Endothelial cell of umbilical vein (primary cell): ENCODE measurements around the gene BTBD17. TPM values are rescaled to one million over a fixed set of nuclear protein-coding genes. Genes with fewer than 3 reads are reported as not detected.

ENCODE experiments used
- Bru-seq: library from RNA; stranded (reverse); fragments of 400-500 nt; gene quantifications from one replicate; lab custom pipeline; 2021; lab: Mats Ljungman, UMichigan
- BruChase-seq, 2 experiments: library from RNA; stranded (reverse); fragments of 400-500 nt; gene quantifications; one replicate each; lab custom pipeline; 2021; lab: Mats Ljungman, UMichigan
- BruUV-seq: library from RNA; stranded (reverse); fragments of 400-500 nt; replicated peaks from 2 replicates; lab custom pipeline; 2021; lab: Mats Ljungman, UMichigan
- CTCF ChIA-PET: fragments of 300-600, 350-600 bp; sonication (Branson Sonifier 250); formaldehyde crosslinking; loops from one replicate; lab custom pipeline; 2021; ENCODE audit warnings: antibody characterized with exemption, inconsistent platforms; lab: Charles Lee
- POLR2A ChIA-PET: fragments of 300-600, 350-600 bp; sonication (Branson Sonifier 250); formaldehyde crosslinking; loops from one replicate; lab custom pipeline; 2021; ENCODE audit warnings: antibody characterized with exemption, inconsistent platforms; lab: Charles Lee
- DNase-seq: peaks from one replicate; pipeline ENCODE4 v3.0.0-alpha.2; 2011; ENCODE audit warnings: low read depth, low spot score
- FAIRE-seq: peaks from 2 replicates; lab custom pipeline; 2011; peaks lifted over from hg19 to GRCh38; lab: Jason Lieb, UNC
- H2AFZ ChIP-seq: 2 replicates; pipeline ENCODE4 v1.6.0; 2012; ENCODE audit warnings: low read depth, low read length, control low read depth, inconsistent platforms
- H3K27ac ChIP-seq: 2 replicates; pipeline ENCODE4 v1.5.1; 2011; ENCODE audit warnings: low read depth, mild to moderate bottlenecking, control low read depth, low read length, moderate library complexity; ENCODE audit not compliant: insufficient read depth
- H3K27me3 ChIP-seq, 2 experiments: 2 replicates each; pipeline versions ENCODE4 v1.6.0 to v1.6.1; 2011; ENCODE audit warnings: low read length in 2 of 2, mixed read lengths in 1 of 2; ENCODE audit not compliant: control insufficient read depth in 2 of 2, insufficient read depth in 2 of 2
- H3K36me3 ChIP-seq, 2 experiments: 2 replicates in 1 of 2; 3 replicates in 1 of 2; pipeline ENCODE4 v1.5.1; 2011; ENCODE audit warnings: low read length in 2 of 2, mild to moderate bottlenecking in 1 of 2, moderate library complexity in 1 of 2; ENCODE audit not compliant: control insufficient read depth in 2 of 2, insufficient read depth in 2 of 2; ENCODE audit errors: extremely low read depth in 1 of 2
- H3K4me1 ChIP-seq: 3 replicates; pipeline ENCODE4 v1.5.1; 2011; ENCODE audit warnings: mild to moderate bottlenecking, low read length; ENCODE audit not compliant: control insufficient read depth, insufficient read depth; ENCODE audit errors: extremely low read depth
- H3K4me2 ChIP-seq: 2 replicates; pipeline ENCODE4 v1.6.1; 2011; ENCODE audit warnings: low read length, control low read depth, mixed read lengths; ENCODE audit not compliant: insufficient read depth
- H3K4me3 ChIP-seq, 3 experiments: fragments of 200-600 bp in 1 of 3; sonication (generic), shearing (Covaris generic) in 1 of 3; replicated peaks in 1 of 3; 2 replicates each; pipeline ENCODE4 v1.5.1; 2011 to 2016; ENCODE audit warnings: control low read depth in 3 of 3, low read length in 3 of 3, mild to moderate bottlenecking in 2 of 3, inconsistent platforms in 1 of 3, low read depth in 1 of 3, moderate library complexity in 1 of 3; ENCODE audit not compliant: insufficient read depth in 1 of 3
- H3K79me2 ChIP-seq: 2 replicates; pipeline ENCODE4 v1.6.0; 2012; ENCODE audit warnings: low read length, inconsistent platforms; ENCODE audit not compliant: control insufficient read depth, insufficient read depth
- H3K9ac ChIP-seq: replicated peaks from 2 replicates; pipeline ENCODE3; 2011; ENCODE audit warnings: low read length, control low read depth; ENCODE audit not compliant: insufficient read depth; ENCODE audit errors: extremely low read depth
- H3K9me1 ChIP-seq: replicated peaks from 3 replicates; pipeline ENCODE4 v1.6.0; 2011; ENCODE audit warnings: mild to moderate bottlenecking, low read length; ENCODE audit not compliant: control insufficient read depth, insufficient read depth; ENCODE audit errors: extremely low read depth
- H3K9me3 ChIP-seq: replicated peaks from 2 replicates; pipeline ENCODE4 v1.5.1; 2012; ENCODE audit warnings: low read length, inconsistent platforms; ENCODE audit not compliant: control insufficient read depth, insufficient read depth
- H4K20me1 ChIP-seq: replicated peaks from 2 replicates; pipeline ENCODE3; 2011; ENCODE audit warnings: mild to moderate bottlenecking, low read length; ENCODE audit not compliant: control insufficient read depth, insufficient read depth; ENCODE audit errors: extremely low read depth
- GATA2 ChIP-seq: IDR thresholded peaks from 2 replicates; pipeline ENCODE4 v1.7.0; 2011; ENCODE audit warnings: low read depth, mild to moderate bottlenecking, moderate library complexity, mixed read lengths, low read length; ENCODE audit not compliant: insufficient read length, insufficient read depth
- dilution Hi-C: fragments of 300-500 bp; cut with MboI; formaldehyde crosslinking; loops from one replicate; pipeline ENCODE4 v1.15.0; 2019; ENCODE audit warnings: low sequenced_read_pairs; ENCODE audit not compliant: extremely low pct_ligation_motif_present
- intact Hi-C: fragments of 100-400 bp; cut with micrococcal nuclease; formaldehyde crosslinking; loops from one replicate; pipeline ENCODE4 v1.10.0; 2022
- long read RNA-seq: library from polyadenylated mRNA; stranded (forward); transcript quantifications from one replicate; pipeline ENCODE4 v2.0.0, GENCODE V29; 2021
- polyA minus RNA-seq, 3 experiments: library from RNA; depleted of rRNA, polyadenylated mRNA; stranded (reverse); fragments of >200 nt; gene quantifications; 1 replicate in 1 of 3; 2 replicates in 2 of 3; pipeline ENCODE4 v1.2.3, GENCODE V29; 2011
- polyA plus RNA-seq, 4 experiments: library from polyadenylated mRNA; depleted of rRNA in 3 of 4; stranded (reverse) in 3 of 4; unstranded in 1 of 4; fragments of >200 nt; gene quantifications; 2 replicates each; pipeline versions ENCODE4 v1.2.1 to v1.2.3, GENCODE V29; 2011 to 2012; ENCODE audit warnings: missing spikeins in 1 of 4
- total RNA-seq: library from RNA; stranded (reverse); gene quantifications from 2 replicates; pipeline ENCODE4 v1.2.3, GENCODE V29; 2021
- TF ChIP-seq, protein P1 (sequence below), 2 donors: IDR thresholded peaks; 1 replicate in 1 of 2; 2 replicates in 1 of 2; pipeline ENCODE4 v1.5.1; 2011; ENCODE audit warnings: low read length in 2 of 2, mild to moderate bottlenecking in 2 of 2, moderate library complexity in 2 of 2, control low read depth in 1 of 2, inconsistent platforms in 1 of 2, low read depth in 1 of 2; ENCODE audit not compliant: insufficient read depth in 1 of 2; ENCODE audit errors: extremely low read depth in 1 of 2

The BTBD17 gene, protein sequence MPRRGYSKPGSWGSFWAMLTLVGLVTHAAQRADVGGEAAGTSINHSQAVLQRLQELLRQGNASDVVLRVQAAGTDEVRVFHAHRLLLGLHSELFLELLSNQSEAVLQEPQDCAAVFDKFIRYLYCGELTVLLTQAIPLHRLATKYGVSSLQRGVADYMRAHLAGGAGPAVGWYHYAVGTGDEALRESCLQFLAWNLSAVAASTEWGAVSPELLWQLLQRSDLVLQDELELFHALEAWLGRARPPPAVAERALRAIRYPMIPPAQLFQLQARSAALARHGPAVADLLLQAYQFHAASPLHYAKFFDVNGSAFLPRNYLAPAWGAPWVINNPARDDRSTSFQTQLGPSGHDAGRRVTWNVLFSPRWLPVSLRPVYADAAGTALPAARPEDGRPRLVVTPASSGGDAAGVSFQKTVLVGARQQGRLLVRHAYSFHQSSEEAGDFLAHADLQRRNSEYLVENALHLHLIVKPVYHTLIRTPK
- total RNA-seq = not detected in 2 replicates
- polyA plus RNA-seq = not detected in 2 replicates
- polyA plus RNA-seq (2011; cell fraction: cytosol; rRNA removed) = not detected in 2 replicates
- polyA plus RNA-seq (2011; cell fraction: nucleus; rRNA removed) = not detected in 2 replicates
- polyA plus RNA-seq (2012) = not detected in 2 replicates
- polyA minus RNA-seq = not detected in 2 replicates
- not detected for polyA minus RNA-seq (2011; cell fraction: cytosol; rRNA and poly(A)+ RNA removed)
- not detected in 2 replicates for polyA minus RNA-seq (2011; cell fraction: nucleus; rRNA and poly(A)+ RNA removed)
- not detected for Bru-seq, nascent RNA
- BruChase-seq, experiment 1, labeled RNA remaining after a 6-hour chase = not detected
- BruChase-seq, experiment 2, labeled RNA remaining after a 2-hour chase = not detected
- long read RNA-seq = 0 reads

DNA sequence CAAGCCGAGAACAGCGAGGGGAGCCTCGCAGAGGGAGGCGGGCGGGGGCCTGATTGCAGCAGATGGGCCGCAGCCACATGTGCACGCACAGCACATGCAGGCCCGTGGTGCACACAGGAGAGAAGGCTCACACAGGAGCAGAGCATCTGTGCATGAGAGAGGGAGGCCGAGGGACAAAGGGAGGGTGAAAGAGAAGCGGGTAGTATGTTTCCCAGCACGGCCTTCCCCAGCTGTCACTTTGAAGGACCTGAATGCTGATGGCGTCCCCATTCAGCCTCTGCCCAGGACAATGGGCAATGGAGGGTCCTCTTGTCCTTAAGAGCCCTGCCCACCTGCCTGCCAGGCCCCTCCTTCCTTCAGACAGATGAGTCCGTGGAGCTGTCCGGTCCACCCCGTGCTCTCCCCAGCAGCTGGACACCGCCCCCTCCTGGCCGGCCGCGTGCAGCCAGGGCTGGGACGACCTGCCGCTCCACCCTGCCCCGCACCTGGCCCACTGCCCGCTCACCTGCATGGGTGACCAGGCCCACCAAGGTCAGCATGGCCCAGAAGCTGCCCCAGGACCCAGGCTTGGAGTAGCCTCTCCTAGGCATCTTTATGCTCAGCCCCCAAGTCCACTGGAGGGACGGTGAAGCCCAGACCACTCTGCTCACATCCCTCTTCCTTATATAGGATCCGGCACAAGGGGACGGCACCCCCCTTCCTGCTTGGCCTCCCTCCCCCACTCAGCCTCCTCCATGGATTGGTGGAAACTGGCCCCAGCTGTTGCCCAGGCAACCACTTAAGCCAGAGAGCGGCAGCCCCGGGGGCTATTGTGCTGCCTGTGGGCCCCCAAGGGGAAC is at the start of gene BTBD17:
Gene BTBD17 (minus strand): TSS at position 639 of the 839 bp plus-strand sequence. CDS start 49 bp downstream, at position 590.
- no TSS peak for BruUV-seq
- H3K4me1 ChIP-seq = no peaks in the 10 kb centered on the region
- dilution Hi-C loops = no loop called here
- H2AFZ ChIP-seq = no peak within 1 kb of the TSS
- no peaks in the 10 kb centered on the region for H3K9me3 ChIP-seq
- H3K36me3 ChIP-seq = no peaks in the 10 kb centered on the region
- H3K27ac ChIP-seq = no peak within 1 kb of the TSS
- peaks cover 7 to 12% of the 10 kb centered on the region in 2 experiments for H3K27me3 ChIP-seq
- H3K79me2 ChIP-seq = no peaks in the 10 kb centered on the region
- H3K4me2 ChIP-seq = no peak within 1 kb of the TSS
- H3K9me1 ChIP-seq = no peaks in the 10 kb centered on the region
- ChIA-PET CTCF (interaction anchor here (0.6 to 3.6 kb wide), 14 partner anchors 8 to 152 kb away, joined by 3 to 29 read pairs (median 4); no protein-coding TSS in a partner anchor), POLR2A (no interaction called here)
- H3K4me3 ChIP-seq = no peak within 1 kb of the TSS
- FAIRE-seq (no peak), DNase-seq (peak; percentile 13)
- TF ChIP-seq GATA2 = no peak
- TF ChIP-seq, protein P1, sequence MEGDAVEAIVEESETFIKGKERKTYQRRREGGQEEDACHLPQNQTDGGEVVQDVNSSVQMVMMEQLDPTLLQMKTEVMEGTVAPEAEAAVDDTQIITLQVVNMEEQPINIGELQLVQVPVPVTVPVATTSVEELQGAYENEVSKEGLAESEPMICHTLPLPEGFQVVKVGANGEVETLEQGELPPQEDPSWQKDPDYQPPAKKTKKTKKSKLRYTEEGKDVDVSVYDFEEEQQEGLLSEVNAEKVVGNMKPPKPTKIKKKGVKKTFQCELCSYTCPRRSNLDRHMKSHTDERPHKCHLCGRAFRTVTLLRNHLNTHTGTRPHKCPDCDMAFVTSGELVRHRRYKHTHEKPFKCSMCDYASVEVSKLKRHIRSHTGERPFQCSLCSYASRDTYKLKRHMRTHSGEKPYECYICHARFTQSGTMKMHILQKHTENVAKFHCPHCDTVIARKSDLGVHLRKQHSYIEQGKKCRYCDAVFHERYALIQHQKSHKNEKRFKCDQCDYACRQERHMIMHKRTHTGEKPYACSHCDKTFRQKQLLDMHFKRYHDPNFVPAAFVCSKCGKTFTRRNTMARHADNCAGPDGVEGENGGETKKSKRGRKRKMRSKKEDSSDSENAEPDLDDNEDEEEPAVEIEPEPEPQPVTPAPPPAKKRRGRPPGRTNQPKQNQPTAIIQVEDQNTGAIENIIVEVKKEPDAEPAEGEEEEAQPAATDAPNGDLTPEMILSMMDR (IDR thresholded peaks at IDR 0.05; ENCODE audit: extremely low read depth in 1 of 2, insufficient read depth in 1 of 2, low read depth in 1 of 2, low read length in 2 of 2) = peak; percentile 67 to 76
- intact Hi-C loops = loop anchor here (1.0 kb wide), 1 partner anchor 60 kb away; no protein-coding TSS in a partner anchor
- H3K9ac ChIP-seq = no peak within 1 kb of the TSS
- no peaks in the 10 kb centered on the region for H4K20me1 ChIP-seq
